Ishikawa (cell line): ENCODE measurements around the gene ADNP2.

Experiments used
- CEBPB ChIP-seq: IDR thresholded peaks from 2 replicates; pipeline ENCODE4 v1.6.1; 2012
- CREB1 ChIP-seq: IDR thresholded peaks from 2 replicates; pipeline ENCODE4 v1.6.1; 2012; ENCODE audit warnings: low read depth
- EGR1 ChIP-seq: IDR thresholded peaks from 2 replicates; pipeline ENCODE4 v1.6.1; 2012
- EP300 ChIP-seq: IDR thresholded peaks from 2 replicates; pipeline ENCODE4 v1.6.1; 2012; ENCODE audit warnings: borderline replicate concordance
- FOXM1 ChIP-seq: IDR thresholded peaks from 2 replicates; pipeline ENCODE4 v1.6.1; 2012; ENCODE audit warnings: low read depth, borderline replicate concordance
- MAX ChIP-seq: IDR thresholded peaks from 2 replicates; pipeline ENCODE4 v1.6.1; 2012
- NFIC ChIP-seq: IDR thresholded peaks from 2 replicates; pipeline ENCODE4 v1.6.1; 2012
- RAD21 ChIP-seq: IDR thresholded peaks from 2 replicates; pipeline ENCODE4 v1.6.1; 2012; ENCODE audit warnings: low read depth
- REST ChIP-seq: IDR thresholded peaks from 2 replicates; pipeline ENCODE4 v1.6.1; 2012; ENCODE audit warnings: low read depth, mild to moderate bottlenecking
- TCF12 ChIP-seq: IDR thresholded peaks from 2 replicates; pipeline ENCODE4 v1.6.1; 2012; ENCODE audit warnings: low read depth
- USF1 ChIP-seq: IDR thresholded peaks from 2 replicates; pipeline ENCODE4 v1.6.1; 2012
- ZBTB7A ChIP-seq: IDR thresholded peaks from 2 replicates; pipeline ENCODE4 v1.6.1; 2012; ENCODE audit warnings: low read depth

The ADNP2 gene

GRCh38 chr18:80188643-80189530, 79.8 kb downstream of the ADNP2 start:
- TF ChIP-seq CREB1, result no peak
- no peak for TF ChIP-seq EP300
- TF ChIP-seq EGR1, result no peak
- no peak for TF ChIP-seq REST
- TF ChIP-seq ZBTB7A, result no peak
- TF ChIP-seq RAD21, result no peak
- TF ChIP-seq USF1, result no peak
- no peak for TF ChIP-seq FOXM1
- no peak for TF ChIP-seq TCF12

GRCh38 chr18:80189531-80189865, 80.4 kb downstream of the ADNP2 start:
- TF ChIP-seq EGR1, result no peak
- no peak for TF ChIP-seq ZBTB7A
- no peak for TF ChIP-seq NFIC
- TF ChIP-seq MAX, result no peak
- TF ChIP-seq TCF12, result no peak
- TF ChIP-seq CEBPB, result no peak
- no peak for TF ChIP-seq RAD21
- TF ChIP-seq USF1, result no peak
